Non-pigmented ciliary epithelial cell (primary cell): ENCODE measurements around the gene DCP1B.

Experiments used
- DNase-seq: peaks from one replicate; pipeline ENCODE4 v3.0.0-alpha.2; 2010; ENCODE audit warnings: low read depth

DCP1B gene

GRCh38 chr12:2004113-2004929, at the start of gene DCP1B:
DCP1B (minus strand) TSS chr12:2004457; CDS start chr12:2004431, 26 bp downstream.
- peak; percentile 93 for DNase-seq

- DNase-seq: no peak
Measured at GRCh38 chr12:2053691-2054090, 49.4 kb upstream of the DCP1B start.

GRCh38 chr12:2052826-2053678, 48.8 kb upstream of the DCP1B start, which contains the start of gene CACNA1C:
CACNA1C (plus strand) TSS chr12:2052987; CDS start chr12:2053563, 576 bp downstream.
- no peak for DNase-seq

GRCh38 chr12:2051700-2052621, 47.7 kb upstream of the DCP1B start:
- DNase-seq: no peak

- DNase-seq: no peak
Measured at GRCh38 chr12:2049604-2050540, 45.6 kb upstream of the DCP1B start.

- DNase-seq: no peak
Measured at GRCh38 chr12:2047752-2048151, 43.5 kb upstream of the DCP1B start.

GRCh38 chr12:2046957-2047356, 42.7 kb upstream of the DCP1B start:
- no peak for DNase-seq

- DNase-seq: no peak
Measured at GRCh38 chr12:2044165-2044564, 39.9 kb upstream of the DCP1B start.

GRCh38 chr12:2043054-2043453, 38.8 kb upstream of the DCP1B start:
- DNase-seq: no peak

- DNase-seq: no peak
Measured at GRCh38 chr12:2039034-2039433, 34.8 kb upstream of the DCP1B start.

GRCh38 chr12:2035431-2036055, 31.3 kb upstream of the DCP1B start:
- no peak for DNase-seq

GRCh38 chr12:2034633-2035430, 30.6 kb upstream of the DCP1B start:
- DNase-seq: no peak

- DNase-seq: no peak
Measured at GRCh38 chr12:2032506-2032905, 28.2 kb upstream of the DCP1B start.

GRCh38 chr12:2029851-2030250, 25.6 kb upstream of the DCP1B start:
- no peak for DNase-seq

- peak; percentile 10 for DNase-seq
Measured at GRCh38 chr12:2027351-2027750, 23.1 kb upstream of the DCP1B start.

- DNase-seq: no peak
Measured at GRCh38 chr12:2023365-2023764, 19.1 kb upstream of the DCP1B start.

GRCh38 chr12:2020511-2020910, 16.3 kb upstream of the DCP1B start:
- DNase-seq: no peak

- DNase-seq: no peak
Measured at GRCh38 chr12:2019126-2019525, 14.9 kb upstream of the DCP1B start.

- no peak for DNase-seq
Measured at GRCh38 chr12:2018391-2018790, 14.1 kb upstream of the DCP1B start.
